Body of pancreas (tissue), 4 donors: Measurements from ENCODE around the gene DGKD.

Experiments
- CTCF ChIP-seq, 7 experiments: fragments of 450-650 bp in 4 of 7; fragments of 200-600 bp in 3 of 7; sonication (generic) in 3 of 7; IDR thresholded peaks; one replicate each; pipeline ENCODE4 v1.5.1; 2016 to 2019; ENCODE audit warnings: antibody characterized with exemption in 7 of 7
- POLR2A ChIP-seq, 3 donors: fragments of 450-650 bp; IDR thresholded peaks; one replicate each; pipeline ENCODE4 v1.6.1; 2016; ENCODE audit warnings: antibody characterized with exemption in 3 of 3, mild to moderate bottlenecking in 2 of 3

GRCh38 chr2:233413559-233414272 is 59.4 kb downstream of the DGKD start:
- TF ChIP-seq CTCF (IDR thresholded peaks at IDR 0.05) (no peak), POLR2A (IDR thresholded peaks at IDR 0.05) (no peak)
